Measurements from ENCODE around the gene KRT15. TPM values are rescaled to one million over a fixed set of nuclear protein-coding genes. Genes with fewer than 3 reads are reported as not detected.
"Not testable (repeated sequence)": the region's sequence is repeated elsewhere in the genome, so short reads cannot be mapped to it uniquely, and the experiment has no call there.

The KRT15 gene
- total RNA-seq, 1 donor from 2014 or later = 2.9 TPM

DNA sequence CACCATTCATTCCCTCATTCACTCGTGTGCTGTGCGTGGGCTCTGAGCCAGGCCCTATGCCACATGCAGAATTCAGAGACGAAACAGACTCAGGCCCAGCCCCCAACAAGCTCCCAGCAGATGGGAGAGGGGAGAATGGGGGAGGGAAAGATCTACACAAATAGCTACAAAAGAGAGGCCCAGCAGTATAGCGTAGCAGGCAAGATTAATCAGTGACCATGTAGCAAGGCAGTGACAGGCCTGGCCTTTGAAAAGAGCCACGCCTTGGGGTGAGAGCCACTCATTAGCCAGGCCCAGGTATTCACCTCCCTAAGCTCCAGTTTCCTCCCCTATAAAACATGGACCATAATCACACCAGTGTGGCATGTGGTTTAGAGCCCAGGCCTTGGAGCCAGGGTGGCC, 25.8 kb upstream of the KRT15 start:
- Mint-ChIP-seq H3K36me3 (ENCODE audit: insufficient read depth) (no peaks in the 10 kb centered on the region), H3K27ac (peak overlapping the region; percentile 96), H3K4me3 (ENCODE audit: low read depth) (no peak overlapping the region), H3K9me3 (ENCODE audit: low read depth) (no peaks in the 10 kb centered on the region), H3K27me3 (no peaks in the 10 kb centered on the region), H3K4me1 (ENCODE audit: low read depth) (peaks cover 45% of the 10 kb centered on the region)
- no peak for DNase-seq (ENCODE audit: low spot score, unreplicated experiment)
- no peak for TF ChIP-seq CTCF (IDR thresholded peaks at IDR 0.05; ENCODE audit: unreplicated experiment)

DNA sequence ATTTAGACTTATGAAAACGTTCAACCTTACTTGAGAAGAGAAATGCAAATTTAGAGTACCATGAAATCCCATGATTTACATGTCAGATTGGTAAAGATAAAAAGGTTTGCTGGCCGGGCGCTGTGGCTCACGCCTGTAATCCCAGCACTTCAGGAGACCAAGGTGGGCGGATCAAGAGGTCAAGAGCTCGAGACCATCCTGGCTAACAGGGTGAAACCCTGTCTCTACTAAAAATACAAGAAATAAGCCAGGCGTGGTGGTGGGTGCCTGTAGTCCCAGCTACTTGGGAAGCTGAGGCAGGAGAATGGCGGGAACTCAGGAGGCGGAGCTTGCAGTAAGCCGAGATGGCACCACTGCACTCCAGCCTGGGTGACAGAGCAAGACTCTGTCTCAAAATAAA, 24.1 kb upstream of the KRT15 start:
- H3K27me3 Mint-ChIP-seq; DNase-seq (ENCODE audit: low spot score, unreplicated experiment); H3K9me3 Mint-ChIP-seq (ENCODE audit: low read depth); H3K36me3 Mint-ChIP-seq (ENCODE audit: insufficient read depth); H3K4me3 Mint-ChIP-seq (ENCODE audit: low read depth): not testable (repeated sequence)
- peaks cover 40% of the 10 kb centered on the region for H3K4me1 Mint-ChIP-seq (ENCODE audit: low read depth)
- peak overlapping the region; percentile 56 for H3K27ac Mint-ChIP-seq

DNA sequence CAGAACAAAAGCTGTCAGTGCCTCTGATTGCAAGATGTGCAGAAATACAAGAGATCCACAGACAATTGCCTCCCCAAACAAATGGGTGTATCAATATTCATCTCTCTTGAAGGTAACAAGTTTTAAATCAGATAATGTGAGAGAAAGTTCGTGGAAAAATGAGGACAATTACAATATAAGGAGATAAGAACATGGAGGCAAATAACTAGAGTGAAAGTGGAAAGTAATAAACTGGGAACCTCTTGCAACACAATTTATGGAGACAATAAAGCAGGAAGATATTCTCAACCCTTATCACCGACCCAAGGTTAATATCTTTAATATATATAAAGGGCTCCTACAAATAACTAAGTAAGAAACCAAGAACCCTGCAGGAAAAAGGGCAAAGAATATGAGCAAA, 23.7 kb upstream of the KRT15 start:
- Mint-ChIP-seq H3K27me3 (no peaks in the 10 kb centered on the region), H3K27ac (peak overlapping the region; percentile 56), H3K36me3 (ENCODE audit: insufficient read depth) (no peaks in the 10 kb centered on the region), H3K4me3 (ENCODE audit: low read depth) (no peak overlapping the region), H3K4me1 (ENCODE audit: low read depth) (peaks cover 39% of the 10 kb centered on the region), H3K9me3 (ENCODE audit: low read depth) (no peaks in the 10 kb centered on the region)
- no peak for TF ChIP-seq CTCF (IDR thresholded peaks at IDR 0.05; ENCODE audit: unreplicated experiment)
- DNase-seq (ENCODE audit: low spot score, unreplicated experiment) = no peak

GRCh38 chr17:41540921-41541625, 22.4 kb upstream of the KRT15 start:
- Mint-ChIP-seq H3K27ac (peak overlapping the region; percentile 87), H3K36me3 (ENCODE audit: insufficient read depth) (no peaks in the 10 kb centered on the region), H3K9me3 (ENCODE audit: low read depth) (no peaks in the 10 kb centered on the region), H3K4me3 (ENCODE audit: low read depth) (no peak overlapping the region), H3K4me1 (ENCODE audit: low read depth) (peaks cover 47% of the 10 kb centered on the region), H3K27me3 (no peaks in the 10 kb centered on the region)
- no peak for TF ChIP-seq CTCF (IDR thresholded peaks at IDR 0.05; ENCODE audit: unreplicated experiment)
- no peak for DNase-seq (ENCODE audit: low spot score, unreplicated experiment)

DNA sequence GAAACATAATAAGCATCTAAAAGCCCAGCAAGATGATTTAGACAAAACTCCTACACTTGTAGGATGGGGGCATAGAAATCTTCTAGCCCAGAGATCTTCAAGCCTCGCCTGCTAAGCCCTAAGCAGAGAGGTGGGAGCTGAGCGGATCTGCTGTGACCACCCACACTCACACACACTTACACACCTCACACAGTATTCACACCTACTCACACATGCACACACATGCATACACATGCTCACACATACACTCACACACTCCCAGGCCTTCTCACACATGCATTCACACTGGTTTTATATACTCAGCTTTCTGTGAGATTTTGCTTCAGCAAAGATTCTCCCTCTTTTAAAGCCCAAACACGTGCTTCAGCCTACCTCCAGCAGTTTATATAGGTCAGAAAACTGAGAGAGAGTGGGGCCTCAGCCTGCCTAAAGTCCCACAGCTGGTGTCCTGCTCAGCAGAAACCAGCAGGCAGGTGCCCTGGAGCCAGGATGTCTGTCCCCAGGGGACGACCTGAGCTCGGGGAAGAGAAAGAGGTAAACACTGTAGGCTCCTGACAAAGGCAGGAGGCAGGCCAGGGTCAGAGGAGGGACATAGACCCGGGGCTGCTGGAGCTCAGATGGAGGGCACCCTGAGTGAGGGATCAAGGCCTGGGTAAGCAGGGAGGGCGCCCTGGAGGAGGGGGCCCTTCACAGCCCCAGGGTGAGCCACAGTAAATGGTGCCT, 21.4 kb upstream of the KRT15 start:
- no peaks in the 10 kb centered on the region for H3K27me3 Mint-ChIP-seq
- no peak for TF ChIP-seq CTCF (IDR thresholded peaks at IDR 0.05; ENCODE audit: unreplicated experiment)
- H3K9me3 Mint-ChIP-seq (ENCODE audit: low read depth) = no peaks in the 10 kb centered on the region
- DNase-seq (ENCODE audit: low spot score, unreplicated experiment) = no peak
- H3K4me1 Mint-ChIP-seq (ENCODE audit: low read depth) = peaks cover 54% of the 10 kb centered on the region
- H3K36me3 Mint-ChIP-seq (ENCODE audit: insufficient read depth) = no peaks in the 10 kb centered on the region
- H3K4me3 Mint-ChIP-seq (ENCODE audit: low read depth) = no peak overlapping the region
- peak overlapping the region; percentile 3 for H3K27ac Mint-ChIP-seq

Measured in progenitor cell of endocrine pancreas (in vitro differentiated cells).